Cardiac septum (tissue), 1 donor: Measurements from ENCODE around the gene GSG1L. TPM values are rescaled to one million over a fixed set of nuclear protein-coding genes. Genes with fewer than 3 reads are reported as not detected.

ENCODE experiments used
- DNase-seq: peaks from one replicate; pipeline ENCODE4 v3.0.0-alpha.2; 2020; ENCODE audit warnings: low spot score
- intact Hi-C: fragments of 100-400 bp; cut with DNase I; formaldehyde crosslinking; loops from one replicate; pipeline ENCODE4 v1.14.0; 2022
- total RNA-seq: library from RNA; stranded (reverse); fragmentation: NEBNext Ultra II Directional; extraction: Animal tissue kit (Norgen Biotek cat#: 25700); gene quantifications from one replicate; pipeline ENCODE4 v1.2.1, GENCODE V29; 2021
- donor health status: DM: no; HTN: no; CAD: no.

The GSG1L gene
- total RNA-seq, 1 donor from 2014 or later = 8.0 TPM

- DNase-seq = peak; percentile 64
- intact Hi-C loops = no loop called here
Measured at GRCh38 chr16:27841061-27841801, 222.3 kb downstream of the GSG1L start.

GRCh38 chr16:27840311-27841060 is 223.0 kb downstream of the GSG1L start:
- intact Hi-C loops = no loop called here
- peak; percentile 35 for DNase-seq

GRCh38 chr16:27839419-27839818 is 224.1 kb downstream of the GSG1L start:
- DNase-seq = no peak
- intact Hi-C loops = no loop called here

- intact Hi-C loops = no loop called here
- no peak for DNase-seq
Measured at GRCh38 chr16:27838536-27839175, 224.9 kb downstream of the GSG1L start.

- intact Hi-C loops = no loop called here
- no peak for DNase-seq
Measured at GRCh38 chr16:27829975-27830374, 233.5 kb downstream of the GSG1L start.

- intact Hi-C loops = no loop called here
- no peak for DNase-seq
Measured at GRCh38 chr16:27828671-27829070, 234.8 kb downstream of the GSG1L start.

GRCh38 chr16:27827765-27828164 is 235.7 kb downstream of the GSG1L start:
- intact Hi-C loops = no loop called here
- no peak for DNase-seq

- intact Hi-C loops = no loop called here
- DNase-seq = no peak
Measured at GRCh38 chr16:27826893-27827289, 236.6 kb downstream of the GSG1L start.

- no peak for DNase-seq
- intact Hi-C loops = no loop called here
Measured at GRCh38 chr16:27826081-27826892, 237.2 kb downstream of the GSG1L start.

GRCh38 chr16:27824786-27825185 is 238.7 kb downstream of the GSG1L start:
- intact Hi-C loops = no loop called here
- DNase-seq = no peak

- intact Hi-C loops = no loop called here
- no peak for DNase-seq
Measured at GRCh38 chr16:27824006-27824405, 239.5 kb downstream of the GSG1L start.

- DNase-seq = no peak
- intact Hi-C loops = no loop called here
Measured at GRCh38 chr16:27823421-27823820, 240.1 kb downstream of the GSG1L start.

GRCh38 chr16:27822996-27823395 is 240.5 kb downstream of the GSG1L start:
- intact Hi-C loops = no loop called here
- no peak for DNase-seq

- no peak for DNase-seq
- intact Hi-C loops = no loop called here
Measured at GRCh38 chr16:27822529-27822928, 241.0 kb downstream of the GSG1L start.

GRCh38 chr16:27820646-27821345 is 242.7 kb downstream of the GSG1L start:
- intact Hi-C loops = no loop called here
- no peak for DNase-seq

- DNase-seq = no peak
- intact Hi-C loops = no loop called here
Measured at GRCh38 chr16:27819881-27820610, 243.5 kb downstream of the GSG1L start.

- intact Hi-C loops = no loop called here
- DNase-seq = no peak
Measured at GRCh38 chr16:27819356-27819755, 244.2 kb downstream of the GSG1L start.

- DNase-seq = no peak
- intact Hi-C loops = no loop called here
Measured at GRCh38 chr16:27818246-27818645, 245.3 kb downstream of the GSG1L start.

- intact Hi-C loops = no loop called here
- DNase-seq = peak; percentile 9
Measured at GRCh38 chr16:27817038-27817437, 246.5 kb downstream of the GSG1L start.
